Type B pancreatic cell (in vitro differentiated cells): ENCODE data around the gene KRT1. TPM values are rescaled to one million over a fixed set of nuclear protein-coding genes. Genes with fewer than 3 reads are reported as not detected.
A peak's percentile ranks its signal among the peaks of the same experiment; 100 is the strongest.

Experiments used
- DNase-seq: peaks from one replicate; pipeline ENCODE4 v3.0.0; 2021; ENCODE audit warnings: mixed read lengths; ENCODE audit not compliant: unreplicated experiment; ENCODE audit errors: extremely low spot score
- H3K27ac Mint-ChIP-seq: 2 replicates; pipeline ENCODE4 v1.8.0; 2021; ENCODE audit warnings: mild to moderate bottlenecking, mixed read lengths
- H3K27me3 Mint-ChIP-seq: 2 replicates; pipeline ENCODE4 v1.8.0; 2021; ENCODE audit warnings: mixed read lengths
- H3K36me3 Mint-ChIP-seq: 2 replicates; pipeline ENCODE4 v1.8.0; 2021; ENCODE audit warnings: mixed read lengths
- H3K4me1 Mint-ChIP-seq: one replicate; pipeline ENCODE4 v1.8.0; 2021; ENCODE audit warnings: mixed read lengths; ENCODE audit not compliant: unreplicated experiment
- H3K4me3 Mint-ChIP-seq: 2 replicates; pipeline ENCODE4 v1.8.0; 2021; ENCODE audit warnings: mild to moderate bottlenecking, mixed read lengths
- H3K9me3 Mint-ChIP-seq: 2 replicates; pipeline ENCODE4 v1.8.0; 2021; ENCODE audit warnings: mixed read lengths
- total RNA-seq: library from RNA; stranded (reverse); gene quantifications from 2 replicates; pipeline ENCODE4 v1.2.1, GENCODE V29; 2021; ENCODE audit warnings: low replicate concordance
- TF ChIP-seq, protein P1 (sequence below): fragments of 200-600 bp; sonication (generic); conservative IDR thresholded peaks from 2 replicates; pipeline ENCODE4 v1.5.0; 2021; ENCODE audit warnings: antibody characterized with exemption, mild to moderate bottlenecking

KRT1 gene
- total RNA-seq, 1 donor from 2014 or later, result 269 TPM

DNA sequence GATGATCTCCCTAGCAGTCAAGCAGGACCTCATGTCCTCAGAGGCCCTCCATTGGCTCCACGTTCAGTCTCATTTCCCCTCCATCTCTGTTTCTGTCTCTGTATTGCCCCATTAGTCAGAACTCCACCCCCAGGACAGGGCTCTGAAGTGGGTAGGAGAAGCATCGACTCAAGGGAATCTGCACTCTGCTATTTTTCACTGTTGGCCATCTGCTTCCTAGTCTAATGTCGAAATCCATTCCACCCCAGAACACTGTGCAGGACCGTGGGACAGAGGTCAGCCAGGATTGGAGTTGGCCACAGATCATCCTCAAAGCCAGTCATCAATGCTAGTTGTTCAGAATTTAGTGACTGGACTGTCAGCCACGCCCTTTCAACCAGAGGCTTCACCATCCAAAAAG, 13.1 kb upstream of the KRT1 start:
- H3K4me1 Mint-ChIP-seq, result peaks cover 13% of the 10 kb centered on the region
- H3K9me3 Mint-ChIP-seq, result no peaks in the 10 kb centered on the region
- H3K27me3 Mint-ChIP-seq, result peaks cover 69% of the 10 kb centered on the region
- no peaks in the 10 kb centered on the region for H3K36me3 Mint-ChIP-seq
- peak overlapping the region; percentile 37 for H3K4me3 Mint-ChIP-seq
- TF ChIP-seq, protein P1, sequence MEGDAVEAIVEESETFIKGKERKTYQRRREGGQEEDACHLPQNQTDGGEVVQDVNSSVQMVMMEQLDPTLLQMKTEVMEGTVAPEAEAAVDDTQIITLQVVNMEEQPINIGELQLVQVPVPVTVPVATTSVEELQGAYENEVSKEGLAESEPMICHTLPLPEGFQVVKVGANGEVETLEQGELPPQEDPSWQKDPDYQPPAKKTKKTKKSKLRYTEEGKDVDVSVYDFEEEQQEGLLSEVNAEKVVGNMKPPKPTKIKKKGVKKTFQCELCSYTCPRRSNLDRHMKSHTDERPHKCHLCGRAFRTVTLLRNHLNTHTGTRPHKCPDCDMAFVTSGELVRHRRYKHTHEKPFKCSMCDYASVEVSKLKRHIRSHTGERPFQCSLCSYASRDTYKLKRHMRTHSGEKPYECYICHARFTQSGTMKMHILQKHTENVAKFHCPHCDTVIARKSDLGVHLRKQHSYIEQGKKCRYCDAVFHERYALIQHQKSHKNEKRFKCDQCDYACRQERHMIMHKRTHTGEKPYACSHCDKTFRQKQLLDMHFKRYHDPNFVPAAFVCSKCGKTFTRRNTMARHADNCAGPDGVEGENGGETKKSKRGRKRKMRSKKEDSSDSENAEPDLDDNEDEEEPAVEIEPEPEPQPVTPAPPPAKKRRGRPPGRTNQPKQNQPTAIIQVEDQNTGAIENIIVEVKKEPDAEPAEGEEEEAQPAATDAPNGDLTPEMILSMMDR, result no peak
- H3K27ac Mint-ChIP-seq, result no peak overlapping the region
- DNase-seq, result no peak

DNA sequence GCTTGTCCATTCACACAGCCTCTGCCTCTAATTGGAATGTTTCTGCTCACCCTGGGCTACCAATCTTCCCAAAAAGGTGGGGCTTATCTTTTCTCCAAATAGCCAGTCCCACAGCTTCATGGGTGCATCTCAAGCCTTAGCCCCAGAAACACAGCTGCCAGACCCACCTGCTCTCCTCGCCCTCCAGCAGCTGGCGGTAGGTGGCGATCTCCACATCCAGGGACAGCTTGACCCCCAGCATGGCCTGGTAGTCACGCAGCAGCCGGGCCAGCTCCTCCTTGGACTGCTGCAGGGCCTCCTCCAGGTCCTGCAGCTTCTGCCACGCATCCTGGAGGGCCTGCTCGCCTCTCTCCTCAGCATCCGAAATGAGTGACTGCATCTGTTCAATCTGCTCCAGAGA, 12.0 kb upstream of the KRT1 start:
- H3K4me3 Mint-ChIP-seq, result peak overlapping the region; percentile 25
- DNase-seq, result no peak
- peaks cover 13% of the 10 kb centered on the region for H3K4me1 Mint-ChIP-seq
- H3K27me3 Mint-ChIP-seq, result peaks cover 69% of the 10 kb centered on the region
- TF ChIP-seq, protein P1, result peak; percentile 24
- H3K27ac Mint-ChIP-seq, result no peak overlapping the region
- no peaks in the 10 kb centered on the region for H3K36me3 Mint-ChIP-seq
- no peaks in the 10 kb centered on the region for H3K9me3 Mint-ChIP-seq

DNA sequence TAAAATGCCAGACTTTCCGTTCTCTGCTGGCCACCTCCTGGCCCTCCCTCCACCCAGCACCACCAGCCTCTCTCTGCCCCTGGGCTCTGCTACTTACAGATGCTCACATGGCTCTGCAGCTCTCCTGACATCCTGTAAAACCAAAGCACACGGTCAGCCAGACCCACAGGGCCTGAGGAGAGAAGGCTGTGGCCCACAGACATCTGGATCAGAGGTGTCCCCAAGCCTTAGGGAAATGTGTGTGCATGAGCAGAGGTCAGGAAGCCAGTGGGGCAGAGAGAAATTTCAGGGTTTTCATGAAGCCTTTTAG, 11.6 kb upstream of the KRT1 start:
- DNase-seq, result no peak
- TF ChIP-seq, protein P1, result no peak
- Mint-ChIP-seq H3K36me3 (no peaks in the 10 kb centered on the region), H3K4me1 (peaks cover 13% of the 10 kb centered on the region), H3K9me3 (no peaks in the 10 kb centered on the region), H3K27me3 (peaks cover 74% of the 10 kb centered on the region), H3K27ac (no peak overlapping the region), H3K4me3 (peak overlapping the region; percentile 85)

DNA sequence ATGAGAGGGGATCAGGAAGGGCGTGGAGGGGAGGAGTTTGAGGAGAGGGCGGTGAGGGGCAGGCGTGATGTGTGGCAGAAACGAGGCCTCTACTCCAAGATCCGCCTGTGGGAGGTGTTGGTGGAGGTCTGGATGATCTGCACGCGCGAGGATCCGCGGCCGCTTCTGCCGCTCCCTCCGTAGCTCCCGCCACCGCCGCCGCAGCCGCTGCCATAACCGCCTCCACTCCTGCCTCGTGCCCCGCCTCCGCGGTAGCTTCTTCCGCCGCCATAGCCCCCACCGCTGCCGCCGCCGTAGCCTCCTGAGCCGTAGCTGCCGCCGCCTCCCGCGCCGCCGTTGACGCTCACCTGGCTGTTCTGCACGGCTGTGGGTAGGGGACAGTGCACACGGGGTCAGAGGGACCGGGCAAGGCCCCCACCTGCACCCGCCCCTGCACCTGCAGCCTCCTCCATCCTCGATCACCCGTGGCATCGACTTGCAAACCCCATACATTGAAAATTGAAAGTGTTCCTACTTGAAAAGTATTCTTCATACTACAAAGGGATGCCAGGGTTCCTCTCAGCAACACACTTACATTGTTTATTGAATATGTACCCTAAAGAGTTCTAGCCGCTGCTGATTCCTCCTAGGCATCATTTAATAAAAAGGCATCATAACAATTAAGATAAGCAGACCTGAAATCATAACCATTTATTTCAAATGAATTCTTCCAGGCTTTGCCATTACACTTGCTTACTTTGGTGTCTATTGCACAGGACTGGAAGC, 11.1 kb upstream of the KRT1 start:
- Mint-ChIP-seq H3K9me3 (no peaks in the 10 kb centered on the region), H3K27ac (peak overlapping the region; percentile 65), H3K4me1 (peaks cover 13% of the 10 kb centered on the region), H3K27me3 (peaks cover 78% of the 10 kb centered on the region), H3K4me3 (peak overlapping the region; percentile 85), H3K36me3 (no peaks in the 10 kb centered on the region)
- TF ChIP-seq, protein P1, result no peak
- DNase-seq, result no peak

DNA sequence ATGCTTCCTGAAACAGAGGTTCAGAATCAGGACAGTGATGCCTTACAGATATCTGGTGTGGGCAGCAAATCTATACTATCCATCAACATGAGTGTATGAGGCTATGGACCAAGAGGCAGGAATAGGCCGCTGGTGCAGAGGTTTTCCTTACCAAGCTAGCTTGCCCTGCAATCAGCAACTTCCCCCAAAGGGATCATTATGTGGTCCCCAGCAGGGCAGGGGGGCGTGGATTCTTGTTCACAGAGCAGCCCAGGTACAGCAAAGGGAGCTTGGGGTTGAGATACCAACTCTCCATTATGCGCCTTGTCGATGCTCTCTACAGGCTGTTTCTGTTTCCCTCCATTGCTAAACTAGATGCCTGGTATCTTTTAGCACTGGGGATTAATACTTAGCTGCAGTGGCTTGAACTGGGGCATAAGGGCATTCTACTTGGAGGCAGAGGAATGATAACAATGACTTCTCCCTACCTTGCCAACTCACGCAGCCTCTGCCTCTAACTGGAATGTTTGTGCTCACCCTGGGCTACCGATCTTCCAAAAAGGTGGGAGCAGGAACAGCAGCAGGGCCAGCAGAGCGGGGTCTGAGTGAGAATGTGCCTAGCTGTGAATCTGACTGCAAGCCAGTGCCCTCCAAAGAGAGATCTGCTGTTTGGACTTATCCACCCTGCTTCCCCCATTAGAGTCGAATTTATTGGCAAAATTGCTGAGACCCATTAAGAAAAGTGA, 10.3 kb upstream of the KRT1 start:
- H3K4me1 Mint-ChIP-seq, result peaks cover 13% of the 10 kb centered on the region
- peak overlapping the region; percentile 85 for H3K4me3 Mint-ChIP-seq
- peaks cover 76% of the 10 kb centered on the region for H3K27me3 Mint-ChIP-seq
- no peak for DNase-seq
- H3K9me3 Mint-ChIP-seq, result no peaks in the 10 kb centered on the region
- H3K36me3 Mint-ChIP-seq, result no peaks in the 10 kb centered on the region
- TF ChIP-seq, protein P1, result no peak
- H3K27ac Mint-ChIP-seq, result peak overlapping the region; percentile 65
